Esophagus squamous epithelium (tissue), 4 donors: ENCODE results near the gene IKZF1.

ENCODE experiments used
- CTCF ChIP-seq, 6 experiments: fragments of 450-650 bp in 4 of 6; fragments of 200-600 bp in 2 of 6; sonication (generic) in 2 of 6; IDR thresholded peaks; one replicate each; pipeline ENCODE4 v1.5.1; 2016 to 2019; ENCODE audit warnings: antibody characterized with exemption in 6 of 6, mild to moderate bottlenecking in 4 of 6, moderate library complexity in 4 of 6
- POLR2A ChIP-seq, 4 donors: fragments of 450-650 bp; IDR thresholded peaks; one replicate each; pipeline ENCODE4 v1.6.1; 2017; ENCODE audit warnings: antibody characterized with exemption in 4 of 4, mild to moderate bottlenecking in 4 of 4, moderate library complexity in 3 of 4

- TF ChIP-seq CTCF (IDR thresholded peaks at IDR 0.05): no peak
- no peak for TF ChIP-seq POLR2A (IDR thresholded peaks at IDR 0.05)
These were observed 37.7 kb upstream of the IKZF1 start for GRCh38 chr7:50266635-50267386.
